GM19438 (cell line): ENCODE measurements around the gene SRD5A1.
A peak's percentile ranks its signal among the peaks of the same experiment; 100 is the strongest.

Source experiments
- ATAC-seq: cut with Tn5 transposase; IDR thresholded peaks from one replicate; pipeline ENCODE4 v1.9.1; 2021; ENCODE audit warnings: low read depth; ENCODE audit not compliant: unreplicated experiment

The SRD5A1 gene

GRCh38 chr5:6722015-6722414, 88.8 kb downstream of the SRD5A1 start:
- ATAC-seq = peak; percentile 53

GRCh38 chr5:6723122-6723815, 90.0 kb downstream of the SRD5A1 start:
- no peak for ATAC-seq

GRCh38 chr5:6723816-6724300, 90.6 kb downstream of the SRD5A1 start:
- ATAC-seq = no peak
